IPS-15b (cell line): ENCODE results near the gene RB1.

Experiments used
- H3K27me3 ChIP-seq: one replicate; pipeline ENCODE4 v1.6.1; 2013; ENCODE audit warnings: low read length; ENCODE audit not compliant: control insufficient read depth, insufficient read depth
- H3K36me3 ChIP-seq: one replicate; pipeline ENCODE4 v1.6.1; 2013; ENCODE audit warnings: low read length; ENCODE audit not compliant: control insufficient read depth, insufficient read depth
- H3K4me1 ChIP-seq: one replicate; pipeline ENCODE4 v1.6.1; 2013; ENCODE audit warnings: mild to moderate bottlenecking, low read length; ENCODE audit not compliant: control insufficient read depth, insufficient read depth
- H3K4me3 ChIP-seq: one replicate; pipeline ENCODE4 v1.5.1; 2013; ENCODE audit warnings: low read depth, low read length
- H3K9ac ChIP-seq: one replicate; pipeline ENCODE4 v1.6.1; 2013; ENCODE audit warnings: low read depth, mild to moderate bottlenecking, low read length
- H3K9me3 ChIP-seq: one replicate; pipeline ENCODE4 v1.6.1; 2013; ENCODE audit warnings: mild to moderate bottlenecking, low read length; ENCODE audit not compliant: control insufficient read depth, insufficient read depth

The RB1 gene

GRCh38 chr13:48492096-48492440 is 188.5 kb downstream of the RB1 start:
- Histone ChIP-seq H3K4me1 (peaks cover 2% of the 10 kb centered on the region), H3K4me3 (no peak overlapping the region), H3K27me3 (no peaks in the 10 kb centered on the region), H3K36me3 (no peaks in the 10 kb centered on the region), H3K9ac (no peak overlapping the region), H3K9me3 (no peaks in the 10 kb centered on the region)

- Histone ChIP-seq H3K4me1 (peaks cover 2% of the 10 kb centered on the region), H3K27me3 (no peaks in the 10 kb centered on the region), H3K9ac (no peak overlapping the region), H3K9me3 (no peaks in the 10 kb centered on the region), H3K36me3 (no peaks in the 10 kb centered on the region), H3K4me3 (no peak overlapping the region)
Observed at GRCh38 chr13:48492470-48493065, 189.0 kb downstream of the RB1 start.

- H3K9me3 ChIP-seq = no peaks in the 10 kb centered on the region
- H3K4me1 ChIP-seq = peaks cover 2% of the 10 kb centered on the region
- H3K36me3 ChIP-seq = no peaks in the 10 kb centered on the region
- no peak overlapping the region for H3K9ac ChIP-seq
- no peaks in the 10 kb centered on the region for H3K27me3 ChIP-seq
- H3K4me3 ChIP-seq = no peak overlapping the region
Observed at GRCh38 chr13:48493066-48493765, 189.7 kb downstream of the RB1 start.

- H3K9me3 ChIP-seq = no peaks in the 10 kb centered on the region
- no peak overlapping the region for H3K9ac ChIP-seq
- peaks cover 2% of the 10 kb centered on the region for H3K4me1 ChIP-seq
- no peak overlapping the region for H3K4me3 ChIP-seq
- no peaks in the 10 kb centered on the region for H3K27me3 ChIP-seq
- H3K36me3 ChIP-seq = no peaks in the 10 kb centered on the region
Observed at GRCh38 chr13:48493851-48494250, 190.3 kb downstream of the RB1 start.

GRCh38 chr13:48494874-48495273 is 191.3 kb downstream of the RB1 start:
- no peaks in the 10 kb centered on the region for H3K36me3 ChIP-seq
- H3K4me3 ChIP-seq = no peak overlapping the region
- no peaks in the 10 kb centered on the region for H3K9me3 ChIP-seq
- H3K4me1 ChIP-seq = peaks cover 2% of the 10 kb centered on the region
- no peaks in the 10 kb centered on the region for H3K27me3 ChIP-seq
- no peak overlapping the region for H3K9ac ChIP-seq

- Histone ChIP-seq H3K4me3 (no peak overlapping the region), H3K36me3 (no peaks in the 10 kb centered on the region), H3K9ac (no peak overlapping the region), H3K9me3 (no peaks in the 10 kb centered on the region), H3K4me1 (peaks cover 2% of the 10 kb centered on the region), H3K27me3 (no peaks in the 10 kb centered on the region)
Observed at GRCh38 chr13:48496271-48497161, 193.0 kb downstream of the RB1 start.

GRCh38 chr13:48497669-48498068 is 194.1 kb downstream of the RB1 start:
- Histone ChIP-seq H3K9me3 (no peaks in the 10 kb centered on the region), H3K36me3 (no peaks in the 10 kb centered on the region), H3K9ac (no peak overlapping the region), H3K4me3 (no peak overlapping the region), H3K27me3 (no peaks in the 10 kb centered on the region), H3K4me1 (peaks cover 2% of the 10 kb centered on the region)

GRCh38 chr13:48500652-48501197 is 197.2 kb downstream of the RB1 start:
- Histone ChIP-seq H3K4me1 (peaks cover 2% of the 10 kb centered on the region), H3K36me3 (no peaks in the 10 kb centered on the region), H3K4me3 (no peak overlapping the region), H3K9me3 (no peaks in the 10 kb centered on the region), H3K9ac (no peak overlapping the region), H3K27me3 (no peaks in the 10 kb centered on the region)

GRCh38 chr13:48501705-48502104 is 198.2 kb downstream of the RB1 start:
- H3K9ac ChIP-seq = no peak overlapping the region
- no peaks in the 10 kb centered on the region for H3K27me3 ChIP-seq
- H3K4me3 ChIP-seq = no peak overlapping the region
- H3K4me1 ChIP-seq = no peaks in the 10 kb centered on the region
- H3K9me3 ChIP-seq = no peaks in the 10 kb centered on the region
- H3K36me3 ChIP-seq = peaks cover 4% of the 10 kb centered on the region

GRCh38 chr13:48502601-48503319 is 199.2 kb downstream of the RB1 start:
- no peak overlapping the region for H3K4me3 ChIP-seq
- H3K36me3 ChIP-seq = peaks cover 4% of the 10 kb centered on the region
- H3K27me3 ChIP-seq = no peaks in the 10 kb centered on the region
- H3K9ac ChIP-seq = no peak overlapping the region
- H3K9me3 ChIP-seq = no peaks in the 10 kb centered on the region
- H3K4me1 ChIP-seq = no peaks in the 10 kb centered on the region

- Histone ChIP-seq H3K4me3 (no peak overlapping the region), H3K27me3 (no peaks in the 10 kb centered on the region), H3K4me1 (no peaks in the 10 kb centered on the region), H3K36me3 (peaks cover 4% of the 10 kb centered on the region), H3K9ac (no peak overlapping the region), H3K9me3 (no peaks in the 10 kb centered on the region)
Observed at GRCh38 chr13:48504606-48505005, 201.1 kb downstream of the RB1 start.
